H1 (cell line): ENCODE results near the gene RPS26. TPM values are rescaled to one million over a fixed set of nuclear protein-coding genes. Genes with fewer than 3 reads are reported as not detected.

Experiments
- CHD7 ChIP-seq: fragments of 300-600 bp; sonication (generic); IDR thresholded peaks from 2 replicates; pipeline ENCODE4 v1.7.1; 2012; ENCODE audit warnings: low read length, moderate library complexity, mild to moderate bottlenecking, inconsistent platforms; ENCODE audit not compliant: insufficient replicate concordance
- GABPA ChIP-seq: IDR thresholded peaks from 2 replicates; pipeline ENCODE4 v1.6.1; 2011; ENCODE audit warnings: mild to moderate bottlenecking, low read length, moderate library complexity, borderline replicate concordance; ENCODE audit not compliant: insufficient read depth
- MAFK ChIP-seq: IDR thresholded peaks from 2 replicates; pipeline ENCODE4 v1.6.1; 2012; ENCODE audit warnings: low read depth, mild to moderate bottlenecking, improper control_type of control experiment, low read length
- polyA plus RNA-seq, 7 experiments: library from polyadenylated mRNA; depleted of rRNA in 3 of 7; stranded (reverse) in 5 of 7; unstranded in 2 of 7; fragments of >200 nt in 5 of 7; fragments of 200-250 nt in 2 of 7; gene quantifications; 1 replicate in 5 of 7; 2 replicates in 1 of 7; 4 replicates in 1 of 7; pipeline versions ENCODE4 v1.2.1 to v1.2.3, GENCODE V29; 2011 to 2013; ENCODE audit warnings: missing spikeins in 2 of 7, mixed read lengths in 2 of 7
- total RNA-seq: library from RNA; stranded (reverse); fragmentation: NEBNext Ultra II Directional; extraction: Animal tissue kit (Norgen Biotek cat#: 25700); gene quantifications from 2 replicates; pipeline ENCODE4 v1.2.1, GENCODE V29; 2021

RPS26 gene
- total and polyA plus RNA-seq, 2 of the 8 experiments (the other 6 are each of a cell fraction or from before 2014, with no cell fraction given): 53.4 to 1,922 TPM

GRCh38 chr12:56053407-56053893 lies 11.7 kb downstream of the RPS26 start (continued):
- TF ChIP-seq CHD7 (no peak), MAFK (no peak), GABPA (no peak)
